Activated naive CD4-positive, alpha-beta T cell treated with anti-CD3 and anti-CD28 coated beads, Interleukin-2, amount 10 ng/mL, durations not matched to agents 7 days and 5 days (primary cell): ENCODE data around the gene CDC5L.

Experiments
- CTCF ChIA-PET: fragments of 350-600 bp; sonication (Branson Sonifier 250); formaldehyde crosslinking; loops from one replicate; lab custom pipeline; 2021; ENCODE audit warnings: antibody characterized with exemption; lab: Charles Lee
- DNase-seq: peaks from one replicate; pipeline ENCODE4 v3.0.0-alpha.2; 2020
- H3K27ac Mint-ChIP-seq: one replicate; pipeline ENCODE4 v1.8.0; 2021; ENCODE audit warnings: mild to moderate bottlenecking, moderate library complexity, mixed read lengths
- H3K27me3 Mint-ChIP-seq: one replicate; pipeline ENCODE4 v1.8.0; 2021; ENCODE audit warnings: mild to moderate bottlenecking, mixed read lengths
- H3K36me3 Mint-ChIP-seq: one replicate; pipeline ENCODE4 v1.8.0; 2021; ENCODE audit warnings: mixed read lengths
- H3K4me1 Mint-ChIP-seq: one replicate; pipeline ENCODE4 v1.8.0; 2021; ENCODE audit warnings: mixed read lengths
- H3K4me3 Mint-ChIP-seq: one replicate; pipeline ENCODE4 v1.8.0; 2021; ENCODE audit warnings: mild to moderate bottlenecking, moderate library complexity, mixed read lengths
- H3K9me3 Mint-ChIP-seq: one replicate; pipeline ENCODE4 v1.8.0; 2021; ENCODE audit warnings: mixed read lengths

CDC5L gene

DNA sequence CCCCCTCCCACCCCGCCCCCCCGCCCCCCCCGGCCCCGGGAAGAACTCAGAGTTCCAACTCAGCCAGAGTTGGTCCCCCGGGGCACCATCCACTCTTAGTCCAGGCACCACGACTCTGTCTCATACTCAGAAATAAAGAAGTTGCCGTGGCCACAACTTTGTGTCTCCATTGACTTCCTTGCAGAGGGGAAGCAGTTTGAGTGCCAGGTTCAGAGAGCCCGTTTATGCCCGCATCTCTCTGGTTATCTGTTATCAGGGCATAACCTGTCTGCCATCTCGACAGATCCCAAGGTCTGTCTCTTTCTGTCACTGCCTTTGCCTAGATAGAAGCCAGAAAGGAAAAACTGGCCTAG is 605 bp downstream of the CDC5L start:
- Mint-ChIP-seq H3K27me3 (peaks cover 14% of the 10 kb centered on the region), H3K9me3 (no peaks in the 10 kb centered on the region), H3K4me3 (peak overlapping the region; percentile 97), H3K4me1 (peaks cover 45% of the 10 kb centered on the region), H3K27ac (peak overlapping the region; percentile 98), H3K36me3 (peaks cover 31% of the 10 kb centered on the region)
- no peak for DNase-seq
- CTCF ChIA-PET = interaction anchor here (0.9 to 2.1 kb wide), 2 partner anchors 41 to 52 kb away, joined by 3 to 7 read pairs; no protein-coding TSS in a partner anchor

DNA sequence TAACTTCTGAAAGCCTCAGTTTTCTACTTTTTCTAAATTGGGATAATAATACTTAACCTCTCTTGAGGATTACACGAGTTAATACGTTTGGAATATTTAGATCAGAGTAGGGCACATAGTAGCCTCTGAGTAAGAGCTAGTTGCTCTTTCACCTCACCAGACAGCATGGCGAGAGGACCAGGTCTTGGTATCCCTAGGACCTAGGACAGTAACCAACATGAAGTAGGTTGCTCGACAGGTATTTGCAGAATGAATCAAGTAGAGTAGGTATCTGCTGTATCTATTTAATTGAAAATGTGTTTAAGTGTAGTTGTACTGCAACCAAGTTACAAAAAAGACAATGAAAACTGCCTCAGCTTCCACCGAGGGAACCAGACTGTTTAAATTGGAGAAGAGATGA is 1.4 kb downstream of the CDC5L start:
- peak overlapping the region; percentile 97 for H3K4me3 Mint-ChIP-seq
- no peaks in the 10 kb centered on the region for H3K9me3 Mint-ChIP-seq
- peaks cover 38% of the 10 kb centered on the region for H3K36me3 Mint-ChIP-seq
- peaks cover 11% of the 10 kb centered on the region for H3K27me3 Mint-ChIP-seq
- CTCF ChIA-PET = interaction anchor here (2.1 kb wide), 1 partner anchor 40 kb away, joined by 7 read pairs; no protein-coding TSS in a partner anchor
- peaks cover 45% of the 10 kb centered on the region for H3K4me1 Mint-ChIP-seq
- H3K27ac Mint-ChIP-seq = peak overlapping the region; percentile 98
- DNase-seq = no peak

DNA sequence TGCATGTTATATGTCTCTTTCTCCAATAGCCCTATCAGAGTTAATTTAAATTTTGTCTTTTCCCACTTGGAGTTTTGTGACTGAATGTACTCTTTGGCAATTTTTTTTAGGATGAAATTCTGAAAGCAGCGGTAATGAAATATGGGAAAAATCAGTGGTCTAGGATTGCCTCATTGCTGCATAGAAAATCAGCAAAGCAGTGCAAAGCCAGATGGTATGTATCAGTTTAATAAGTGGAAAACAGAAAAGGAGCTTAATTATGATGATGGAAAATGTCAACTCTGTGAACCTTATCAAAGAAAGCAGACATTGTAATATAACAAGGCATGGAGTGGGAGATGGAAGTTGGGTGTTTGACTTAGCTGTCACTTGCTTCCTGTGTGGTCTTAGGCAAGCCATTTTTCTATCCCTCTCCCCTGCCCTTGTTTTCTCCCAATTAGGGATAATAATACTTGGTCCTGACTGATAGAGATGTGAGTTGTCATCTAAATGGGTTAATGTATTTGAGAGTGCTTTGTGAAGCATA is 2.7 kb downstream of the CDC5L start:
- H3K27ac Mint-ChIP-seq = no peak overlapping the region
- no peak overlapping the region for H3K4me3 Mint-ChIP-seq
- no peak for DNase-seq
- CTCF ChIA-PET = interaction anchor here (1.2 kb wide), 1 partner anchor 52 kb away, joined by 3 read pairs; no protein-coding TSS in a partner anchor
- peaks cover 2% of the 10 kb centered on the region for H3K27me3 Mint-ChIP-seq
- peaks cover 47% of the 10 kb centered on the region for H3K36me3 Mint-ChIP-seq
- H3K9me3 Mint-ChIP-seq = no peaks in the 10 kb centered on the region
- peaks cover 45% of the 10 kb centered on the region for H3K4me1 Mint-ChIP-seq

DNA sequence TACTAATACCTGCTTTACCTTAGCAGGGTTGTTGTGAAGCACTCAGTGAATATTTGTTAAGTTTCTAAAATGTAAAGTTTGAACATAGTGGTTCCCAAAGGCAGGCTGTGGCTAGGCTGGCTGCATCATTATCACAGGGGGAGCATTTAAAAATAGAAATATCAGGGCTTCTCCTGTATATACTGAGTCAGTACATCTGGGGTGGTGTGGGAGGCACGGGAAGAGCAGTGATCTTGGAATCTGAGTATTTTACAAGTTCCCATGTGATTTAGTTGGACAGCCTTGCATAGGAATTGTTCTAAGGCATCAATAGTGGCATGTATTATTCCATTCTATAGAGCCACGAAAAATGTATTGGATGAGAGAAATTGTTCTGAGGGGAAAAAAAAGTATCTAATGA is 8.0 kb downstream of the CDC5L start:
- CTCF ChIA-PET = no interaction called here

DNA sequence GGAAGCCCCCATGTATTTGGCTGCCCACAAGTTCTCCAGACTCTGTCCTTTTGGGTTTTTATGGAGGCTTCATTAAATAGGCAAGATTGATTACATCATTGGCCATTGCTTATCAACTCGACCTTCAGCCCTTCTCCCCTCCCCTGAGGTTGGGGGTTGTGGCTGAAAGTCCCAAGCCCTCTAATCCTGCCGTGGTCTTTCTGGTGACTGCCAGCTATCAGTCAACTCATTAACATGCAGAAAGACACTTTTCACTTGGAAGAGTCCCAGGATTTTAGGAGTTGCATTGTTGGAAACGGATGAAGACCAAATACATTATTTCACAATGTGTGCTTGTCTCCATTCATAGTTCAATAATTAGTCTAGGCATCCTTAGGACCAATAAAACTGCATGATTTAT is 9.5 kb downstream of the CDC5L start:
- Mint-ChIP-seq H3K27me3 (no peaks in the 10 kb centered on the region), H3K4me3 (no peak overlapping the region), H3K9me3 (no peaks in the 10 kb centered on the region), H3K4me1 (peaks cover 11% of the 10 kb centered on the region), H3K36me3 (peaks cover 61% of the 10 kb centered on the region), H3K27ac (no peak overlapping the region)
- no peak for DNase-seq
- CTCF ChIA-PET = interaction anchor here (0.8 kb wide), 1 partner anchor 785 kb away, joined by 3 read pairs; no protein-coding TSS in a partner anchor

More for the DNA sequence above, 8.0 kb downstream of the CDC5L start:
- no peak for DNase-seq
- Mint-ChIP-seq H3K4me1 (peaks cover 20% of the 10 kb centered on the region), H3K27ac (no peak overlapping the region), H3K4me3 (no peak overlapping the region), H3K36me3 (peaks cover 62% of the 10 kb centered on the region), H3K9me3 (no peaks in the 10 kb centered on the region), H3K27me3 (no peaks in the 10 kb centered on the region)

DNA sequence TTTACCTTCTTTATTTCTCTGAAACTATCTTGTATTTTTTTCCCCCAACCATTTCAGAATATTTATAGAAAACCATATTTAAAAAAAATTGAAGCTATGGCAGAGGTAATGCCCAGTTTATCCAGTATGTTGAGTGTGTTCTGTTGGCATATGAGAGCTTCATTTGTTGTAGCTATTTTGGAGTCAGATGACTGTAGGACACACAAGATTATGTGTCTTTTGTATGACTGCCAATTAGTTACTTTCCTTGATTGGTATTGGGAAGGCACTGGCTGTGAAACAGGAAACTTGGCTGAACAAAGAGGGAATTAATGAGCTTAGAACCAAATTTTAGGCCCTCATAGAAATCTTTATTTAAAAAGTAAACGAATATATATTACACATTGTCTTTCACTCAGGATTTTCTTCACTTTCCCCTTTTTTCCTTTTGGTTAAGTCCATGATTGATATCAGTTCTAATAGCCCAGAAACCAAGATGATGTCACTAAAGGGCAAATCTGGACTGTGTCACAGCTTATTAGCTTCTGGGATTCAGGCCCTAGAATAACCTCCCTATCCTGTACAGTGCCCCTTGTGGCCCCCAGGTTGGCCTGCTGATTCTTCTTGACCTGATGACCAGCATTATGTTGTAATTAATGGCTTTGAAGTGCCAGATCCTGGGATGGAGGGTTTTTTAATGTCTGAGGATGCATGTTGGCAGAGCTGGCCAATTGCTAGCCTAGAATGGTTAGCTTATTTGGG is 10.1 kb downstream of the CDC5L start:
- no peak overlapping the region for H3K4me3 Mint-ChIP-seq
- CTCF ChIA-PET = interaction anchor here (0.6 to 0.9 kb wide), 3 partner anchors 32 to 784 kb away, joined by 3 to 4 read pairs (median 3); no protein-coding TSS in a partner anchor
- no peak overlapping the region for H3K27ac Mint-ChIP-seq
- H3K27me3 Mint-ChIP-seq = no peaks in the 10 kb centered on the region
- no peaks in the 10 kb centered on the region for H3K9me3 Mint-ChIP-seq
- DNase-seq = no peak
- peaks cover 62% of the 10 kb centered on the region for H3K36me3 Mint-ChIP-seq
- H3K4me1 Mint-ChIP-seq = peaks cover 11% of the 10 kb centered on the region

DNA sequence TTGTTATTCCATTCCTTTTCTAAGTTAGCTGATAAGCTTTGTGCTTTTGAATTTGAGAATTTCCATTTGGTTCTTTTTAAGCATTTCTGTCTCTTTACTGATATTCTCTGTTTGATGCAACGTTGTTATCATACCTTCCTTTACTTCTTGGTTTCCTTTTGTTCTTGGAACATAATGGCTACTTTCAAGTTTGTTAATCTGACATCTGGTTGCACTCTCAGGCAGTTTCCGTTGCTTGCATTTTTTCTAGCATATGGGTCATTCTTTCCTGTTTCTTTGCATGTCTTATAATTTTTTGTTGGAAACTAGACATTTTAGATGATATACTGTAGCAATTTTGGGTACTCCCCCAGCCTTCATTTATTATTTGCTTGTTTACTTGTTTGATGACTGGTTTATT is 12.5 kb downstream of the CDC5L start:
- CTCF ChIA-PET = no interaction called here
- no peak overlapping the region for H3K27ac Mint-ChIP-seq

DNA sequence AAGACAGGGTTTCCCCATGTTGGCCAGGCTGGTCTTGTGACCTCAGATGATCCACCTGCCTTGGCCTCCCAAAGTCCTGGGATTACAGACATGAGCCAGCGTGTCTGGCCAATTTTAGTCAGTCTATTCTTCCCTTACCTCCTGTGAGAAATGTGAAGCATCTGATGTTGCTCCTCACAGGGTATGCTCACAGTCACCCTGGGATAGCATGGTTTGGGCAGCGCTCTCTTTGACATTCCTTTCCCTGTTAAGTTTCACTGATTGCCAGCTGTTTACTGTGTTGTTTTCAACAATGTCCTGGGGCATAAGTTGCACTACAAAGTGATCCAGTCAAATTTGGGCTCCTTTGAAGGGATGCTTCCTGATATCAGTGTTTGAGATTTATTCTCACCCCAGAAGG is 13.1 kb downstream of the CDC5L start:
- DNase-seq = no peak
- Mint-ChIP-seq H3K27me3 (no peaks in the 10 kb centered on the region), H3K36me3 (peaks cover 58% of the 10 kb centered on the region), H3K9me3 (no peaks in the 10 kb centered on the region), H3K27ac (no peak overlapping the region), H3K4me3 (no peak overlapping the region), H3K4me1 (peaks cover 15% of the 10 kb centered on the region)
- CTCF ChIA-PET = no interaction called here

More for the DNA sequence above, 12.5 kb downstream of the CDC5L start:
- no peaks in the 10 kb centered on the region for H3K9me3 Mint-ChIP-seq
- H3K27me3 Mint-ChIP-seq = no peaks in the 10 kb centered on the region
- H3K4me1 Mint-ChIP-seq = peaks cover 15% of the 10 kb centered on the region
- no peak for DNase-seq
- peaks cover 59% of the 10 kb centered on the region for H3K36me3 Mint-ChIP-seq
- H3K4me3 Mint-ChIP-seq = no peak overlapping the region

DNA sequence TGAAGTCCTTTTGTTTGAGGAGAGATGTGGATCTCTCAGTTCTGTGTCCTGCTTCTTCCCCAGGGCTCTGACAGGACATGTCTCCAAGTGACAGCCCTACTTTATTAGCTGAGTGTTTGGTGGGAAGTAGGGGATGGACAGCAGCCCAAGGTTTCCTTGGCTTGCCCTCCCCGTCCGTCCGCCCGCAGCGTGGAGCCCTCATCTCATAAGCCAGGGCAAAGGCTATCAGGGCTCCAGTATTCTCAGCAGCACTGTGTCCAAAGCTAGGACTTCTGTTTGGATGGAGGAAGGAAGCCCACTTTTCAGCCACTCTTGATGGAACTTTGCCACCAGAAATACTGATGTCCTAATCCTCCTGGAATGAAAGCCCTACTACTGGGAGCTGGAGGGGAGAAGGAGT is 13.6 kb downstream of the CDC5L start:
- Mint-ChIP-seq H3K9me3 (no peaks in the 10 kb centered on the region), H3K4me1 (peaks cover 15% of the 10 kb centered on the region), H3K4me3 (no peak overlapping the region), H3K36me3 (peaks cover 61% of the 10 kb centered on the region), H3K27ac (no peak overlapping the region), H3K27me3 (no peaks in the 10 kb centered on the region)
- CTCF ChIA-PET = no interaction called here
- DNase-seq = no peak

DNA sequence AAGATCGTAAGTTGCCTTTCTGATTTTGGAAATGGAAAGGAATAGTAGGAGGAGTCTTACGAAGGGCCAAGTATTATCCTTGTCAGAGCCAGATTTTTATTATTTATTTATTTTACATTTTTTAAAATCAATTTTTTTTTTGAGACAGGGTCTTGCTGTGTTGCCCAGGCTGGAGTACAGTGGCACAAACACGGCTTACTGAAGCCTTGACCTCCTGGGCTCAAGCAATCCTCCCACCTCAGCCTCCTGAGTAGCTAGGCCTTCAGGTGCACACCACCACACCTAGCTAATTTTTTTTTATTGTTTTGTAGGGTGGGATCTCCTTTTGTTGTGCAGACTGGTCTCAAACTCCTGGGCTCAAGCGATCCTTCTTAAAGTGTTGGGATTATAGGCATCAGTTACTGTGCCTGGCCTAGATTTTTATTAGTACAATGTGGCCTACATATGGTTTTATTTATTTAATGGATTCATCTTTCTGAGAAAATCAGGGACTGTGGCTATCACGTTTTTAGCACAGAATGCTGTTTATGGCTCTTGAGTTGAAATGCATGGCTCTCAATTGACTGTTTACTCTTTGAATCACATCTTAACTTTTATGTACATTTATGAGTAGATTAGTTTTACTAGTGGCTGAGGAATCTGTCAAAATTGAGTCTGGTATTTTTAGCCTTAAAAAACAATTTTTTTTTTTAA is 16.7 kb downstream of the CDC5L start:
- H3K9me3 Mint-ChIP-seq = no peaks in the 10 kb centered on the region
- no peak overlapping the region for H3K4me3 Mint-ChIP-seq
- peaks cover 14% of the 10 kb centered on the region for H3K4me1 Mint-ChIP-seq
- no peak for DNase-seq
- no peak overlapping the region for H3K27ac Mint-ChIP-seq
- peaks cover 70% of the 10 kb centered on the region for H3K36me3 Mint-ChIP-seq
- no peaks in the 10 kb centered on the region for H3K27me3 Mint-ChIP-seq
- CTCF ChIA-PET = no interaction called here

DNA sequence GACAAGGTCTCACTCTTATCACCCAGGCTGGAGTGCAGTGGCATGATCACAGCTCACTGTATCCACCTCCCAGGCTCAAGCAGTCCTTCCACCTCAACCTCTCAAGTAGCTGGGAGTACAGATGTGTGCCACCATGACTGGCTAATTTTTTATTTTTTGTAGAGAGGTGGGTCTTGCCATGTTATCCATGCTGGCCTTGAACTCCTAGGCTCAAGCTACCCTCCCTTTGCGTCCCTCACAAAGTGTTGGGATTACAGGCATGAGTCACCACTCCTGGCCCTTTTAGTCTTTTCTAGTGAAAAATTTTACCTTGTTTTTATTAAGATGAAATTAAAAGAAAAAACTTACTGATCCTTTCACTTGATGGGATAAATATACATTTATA is 17.2 kb downstream of the CDC5L start:
- DNase-seq = no peak
- CTCF ChIA-PET = no interaction called here
- Mint-ChIP-seq H3K27me3 (no peaks in the 10 kb centered on the region), H3K9me3 (no peaks in the 10 kb centered on the region), H3K4me3 (no peak overlapping the region), H3K36me3 (peaks cover 72% of the 10 kb centered on the region), H3K4me1 (peaks cover 11% of the 10 kb centered on the region), H3K27ac (no peak overlapping the region)

DNA sequence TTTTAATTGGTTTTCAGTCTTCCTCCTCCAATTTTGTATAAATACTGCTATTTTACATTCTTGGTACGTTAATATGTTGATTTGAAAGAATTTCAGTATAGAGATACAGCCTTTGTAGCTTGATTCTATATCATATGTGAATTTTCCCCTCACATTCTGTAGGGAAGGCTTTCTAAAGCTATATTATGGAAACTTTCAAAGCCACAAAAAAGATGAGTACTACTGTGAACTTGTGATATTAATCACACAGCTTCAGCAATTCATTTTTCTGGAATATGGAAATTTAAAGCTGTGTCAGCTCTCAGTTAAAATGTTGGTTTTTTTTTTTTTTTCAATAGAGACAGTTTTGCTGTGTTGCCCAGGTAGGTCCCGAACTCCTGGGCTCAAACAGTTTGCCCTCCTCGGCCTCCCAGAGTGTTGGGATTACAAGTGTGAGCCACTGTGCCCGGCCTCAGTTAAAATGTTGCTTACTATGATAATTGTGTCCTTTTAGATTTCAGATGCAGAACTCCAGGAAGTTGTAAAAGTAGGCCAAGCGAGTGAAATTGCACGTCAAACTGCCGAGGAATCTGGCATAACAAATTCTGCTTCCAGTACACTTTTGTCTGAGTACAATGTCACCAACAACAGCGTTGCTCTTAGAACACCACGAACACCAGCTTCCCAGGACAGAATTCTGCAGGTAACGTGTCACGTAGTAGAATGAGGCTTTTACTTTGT is 20.6 kb downstream of the CDC5L start:
- Mint-ChIP-seq H3K36me3 (peaks cover 75% of the 10 kb centered on the region), H3K4me3 (no peak overlapping the region), H3K27me3 (no peaks in the 10 kb centered on the region), H3K4me1 (peaks cover 7% of the 10 kb centered on the region), H3K27ac (no peak overlapping the region), H3K9me3 (no peaks in the 10 kb centered on the region)
- DNase-seq = no peak
- CTCF ChIA-PET = no interaction called here

DNA sequence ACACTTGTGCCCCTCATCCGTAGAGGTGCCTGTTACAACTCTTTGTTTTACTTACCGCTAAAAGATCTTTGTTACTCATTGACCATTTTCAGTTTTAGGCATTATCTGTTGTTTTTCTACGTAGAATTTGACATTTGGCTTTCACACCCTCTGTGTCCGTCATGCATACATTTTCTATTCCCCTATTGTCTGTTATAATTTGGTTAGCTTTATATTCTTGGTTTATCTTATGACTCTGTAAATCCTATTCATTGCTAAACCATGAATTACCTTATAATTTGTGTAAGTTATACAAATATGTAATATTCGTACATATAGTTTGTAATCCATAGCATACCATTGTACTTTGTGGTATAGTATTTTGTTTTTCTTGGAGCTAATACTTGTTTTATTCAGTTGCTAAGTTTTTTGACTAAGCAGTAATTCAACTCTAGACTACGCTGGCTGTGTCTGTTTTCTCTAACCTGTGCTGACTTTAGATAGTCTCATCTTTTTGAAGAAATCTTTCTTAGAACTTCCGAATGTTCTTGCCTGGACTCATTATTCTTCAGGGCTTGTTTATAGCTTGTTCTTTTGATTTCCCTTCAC is 21.8 kb downstream of the CDC5L start:
- no peak overlapping the region for H3K4me3 Mint-ChIP-seq
- H3K9me3 Mint-ChIP-seq = no peaks in the 10 kb centered on the region
- peaks cover 77% of the 10 kb centered on the region for H3K36me3 Mint-ChIP-seq
- CTCF ChIA-PET = no interaction called here
- no peak for DNase-seq
- H3K4me1 Mint-ChIP-seq = peaks cover 4% of the 10 kb centered on the region
- no peak overlapping the region for H3K27ac Mint-ChIP-seq
- H3K27me3 Mint-ChIP-seq = no peaks in the 10 kb centered on the region

DNA sequence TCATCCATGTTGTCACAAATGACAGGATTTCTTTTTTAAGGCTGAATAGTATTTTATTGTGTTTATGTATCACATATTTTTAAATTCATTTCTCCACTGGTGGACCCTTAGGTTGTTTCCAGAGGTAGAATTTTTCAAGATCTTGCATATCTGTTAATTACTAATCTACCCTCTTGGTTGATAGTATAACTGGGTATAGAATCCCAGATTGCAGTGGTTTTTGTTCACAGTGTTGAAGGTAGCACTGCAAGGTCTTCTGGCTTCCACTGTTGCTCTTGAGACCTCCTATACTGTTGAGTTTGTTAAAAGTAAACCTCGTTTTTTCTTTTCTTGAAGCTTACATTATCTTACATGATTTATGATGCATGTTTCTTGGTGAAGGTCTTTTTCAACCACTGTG is 22.9 kb downstream of the CDC5L start:
- CTCF ChIA-PET = interaction anchor here (0.7 to 0.9 kb wide), 2 partner anchors 25 to 70 kb away, joined by 3 read pairs; no protein-coding TSS in a partner anchor
- H3K27me3 Mint-ChIP-seq = no peaks in the 10 kb centered on the region
- H3K4me3 Mint-ChIP-seq = no peak overlapping the region
- H3K4me1 Mint-ChIP-seq = peaks cover 12% of the 10 kb centered on the region
- H3K9me3 Mint-ChIP-seq = no peaks in the 10 kb centered on the region
- peaks cover 80% of the 10 kb centered on the region for H3K36me3 Mint-ChIP-seq
- H3K27ac Mint-ChIP-seq = no peak overlapping the region
- no peak for DNase-seq
